ENCODE results near the gene PPP1R12A.
A peak's percentile ranks its signal among the peaks of the same experiment; 100 is the strongest.

The PPP1R12A gene

GRCh38 chr12:79763766-79764452 lies 171.0 kb downstream of the PPP1R12A start:
- DNase-seq: no peak

DNA sequence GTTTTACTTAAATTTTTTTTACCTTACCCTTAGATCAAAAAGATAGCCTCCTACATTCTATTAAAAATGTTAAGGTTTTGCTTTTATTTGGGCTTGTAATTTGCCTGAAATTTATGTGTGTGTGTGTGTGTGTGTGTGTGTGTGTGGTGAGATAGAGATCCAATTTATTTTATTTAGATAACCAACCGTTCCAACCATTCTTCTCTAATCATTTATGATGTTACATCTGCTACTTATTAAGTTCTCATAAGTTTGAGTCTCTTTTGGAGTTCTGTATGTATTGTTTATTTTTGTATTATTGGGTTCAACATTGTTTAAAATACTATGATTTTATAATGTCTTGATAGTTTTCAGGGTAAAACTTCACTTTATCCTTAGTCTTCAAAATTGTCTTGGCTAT lies 173.6 kb downstream of the PPP1R12A start:
- no peak for DNase-seq

DNA sequence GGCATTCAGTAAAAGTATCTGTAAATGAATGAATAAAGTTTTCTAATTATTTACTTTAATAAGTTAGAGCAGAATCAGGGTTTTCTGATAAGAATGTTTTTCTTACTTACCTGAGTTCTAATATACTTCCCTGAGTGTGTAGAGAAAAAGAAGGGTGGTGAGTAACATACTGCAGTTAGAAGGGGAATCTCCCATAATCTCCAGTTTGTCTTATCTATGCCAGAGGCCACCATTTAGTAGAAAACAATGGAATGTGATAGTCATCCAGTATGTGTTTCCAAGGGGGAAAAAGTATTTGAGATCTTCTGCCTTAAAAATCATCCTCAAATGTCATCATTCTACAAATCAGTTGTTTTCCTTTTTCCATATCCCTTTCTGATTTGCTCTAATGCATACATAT lies 187.6 kb downstream of the PPP1R12A start:
- no peak for DNase-seq

- DNase-seq: peak; percentile 52
Measured at GRCh38 chr12:79737875-79738718, 196.8 kb downstream of the PPP1R12A start.

DNA sequence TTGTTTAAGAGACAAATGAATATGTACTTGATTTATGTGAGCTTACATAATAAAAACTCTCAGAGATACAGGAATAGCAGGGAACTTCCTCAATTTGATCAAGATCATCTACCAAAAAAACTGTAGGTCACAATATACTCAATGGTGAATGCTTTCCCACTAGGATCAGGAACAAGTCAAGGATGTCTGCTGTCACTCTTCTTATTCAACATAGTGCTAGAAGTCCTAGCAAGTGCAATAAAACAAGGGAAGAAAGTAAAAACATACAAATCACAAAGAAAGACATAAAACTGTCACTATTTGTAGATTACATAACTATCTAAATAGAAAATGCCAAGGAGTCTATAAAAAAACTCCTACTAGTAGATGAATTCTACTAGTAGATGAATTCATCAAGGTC lies 202.3 kb downstream of the PPP1R12A start:
- DNase-seq: no peak

- DNase-seq: no peak
Measured at GRCh38 chr12:79725987-79726386, 208.9 kb downstream of the PPP1R12A start.
